SIG-M5 treated with dmso at 0.1 percent for 504 hours (cell line): ENCODE measurements around the gene ASIC1.
A peak's percentile ranks its signal among the peaks of the same experiment; 100 is the strongest.
"Not testable (repeated sequence)": the region's sequence is repeated elsewhere in the genome, so short reads cannot be mapped to it uniquely, and the experiment has no call there.

Experiments used
- DNase-seq: peaks from one replicate; lab custom pipeline; 2025; ENCODE audit not compliant: unreplicated experiment; lab: John Stamatoyannopoulos, UW

The ASIC1 gene

DNA sequence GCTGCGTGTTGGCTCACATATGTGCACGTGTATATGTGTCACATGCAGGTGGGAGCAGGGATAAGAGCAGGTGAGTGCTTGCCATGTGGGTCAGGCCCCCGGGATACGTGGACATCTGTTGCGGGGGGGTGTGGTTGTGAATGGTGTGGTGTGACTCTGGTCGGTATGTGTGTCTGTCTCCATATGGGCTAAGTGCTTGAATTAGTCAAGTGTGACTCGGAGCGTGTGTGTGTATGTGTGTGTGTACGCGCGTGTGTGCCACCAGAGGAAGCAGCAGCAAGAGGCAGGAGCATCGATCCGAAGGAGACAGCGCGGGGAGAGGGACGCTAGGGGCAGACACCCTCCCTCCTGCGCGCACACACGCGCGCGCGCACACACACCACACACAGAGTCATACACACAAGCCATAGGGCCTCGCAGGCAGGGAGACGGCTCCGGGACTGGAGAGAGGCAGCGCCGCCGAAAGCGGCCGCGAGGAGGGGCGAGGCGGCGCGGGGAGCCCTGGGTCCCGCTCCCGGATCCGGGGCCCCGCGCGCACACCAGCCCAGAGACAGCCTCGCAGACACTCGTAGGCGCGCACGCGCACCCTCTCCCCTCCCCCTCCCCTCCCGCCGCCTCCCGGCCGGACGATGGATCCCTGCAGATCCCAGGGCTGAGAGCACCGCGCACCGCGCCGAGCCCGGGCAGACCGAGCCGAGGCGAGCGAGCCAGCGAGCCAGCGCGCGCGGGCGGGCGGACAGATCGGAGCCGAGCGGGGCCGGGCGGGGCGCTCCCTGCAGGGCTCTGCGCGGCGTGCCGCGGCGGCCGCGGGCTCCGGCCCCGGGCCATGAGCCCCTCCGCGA is at the start of gene ASIC1:
TSS of gene ASIC1 (plus strand) at position 597 of the 842 bp plus-strand sequence. CDS start 1,171 bp downstream, outside the sequence.
- DNase-seq = peak; percentile 54

DNA sequence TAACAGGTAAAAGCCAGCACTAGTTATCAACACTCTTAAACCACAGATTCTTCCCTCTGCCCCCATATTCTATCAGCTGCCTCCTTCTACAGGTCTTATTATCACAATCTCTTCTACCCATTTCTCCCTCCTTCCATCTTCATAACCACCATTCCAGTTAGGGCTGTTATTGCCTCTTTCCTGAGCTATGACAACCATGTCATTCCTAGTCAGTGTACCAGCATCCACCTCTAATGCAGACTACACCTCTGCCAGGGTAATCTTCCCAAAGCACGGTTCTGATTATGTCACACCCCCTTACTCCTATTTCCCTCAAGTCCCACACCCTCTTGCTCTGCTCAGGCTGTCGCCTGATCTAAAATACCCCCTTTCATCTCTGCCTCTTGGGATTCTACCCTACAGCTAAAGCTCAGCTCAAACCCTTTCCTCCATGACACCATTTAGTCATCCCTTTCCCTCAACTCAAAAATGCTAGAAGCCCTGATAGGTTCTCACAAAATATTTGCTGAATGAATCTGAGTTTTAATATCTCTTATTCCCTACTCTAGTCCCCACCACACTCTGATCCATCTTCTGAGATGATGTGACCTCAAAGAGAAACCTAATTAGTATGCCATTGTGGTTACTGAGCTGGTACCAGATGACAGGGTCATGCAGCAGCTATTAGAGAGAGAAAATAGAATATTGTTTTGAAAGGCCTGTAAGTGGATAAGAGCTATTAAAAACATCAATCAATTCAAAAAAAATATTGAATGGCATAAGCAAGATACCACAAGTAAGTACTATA is 43.8 kb upstream of the ASIC1 start:
- DNase-seq = no peak

DNA sequence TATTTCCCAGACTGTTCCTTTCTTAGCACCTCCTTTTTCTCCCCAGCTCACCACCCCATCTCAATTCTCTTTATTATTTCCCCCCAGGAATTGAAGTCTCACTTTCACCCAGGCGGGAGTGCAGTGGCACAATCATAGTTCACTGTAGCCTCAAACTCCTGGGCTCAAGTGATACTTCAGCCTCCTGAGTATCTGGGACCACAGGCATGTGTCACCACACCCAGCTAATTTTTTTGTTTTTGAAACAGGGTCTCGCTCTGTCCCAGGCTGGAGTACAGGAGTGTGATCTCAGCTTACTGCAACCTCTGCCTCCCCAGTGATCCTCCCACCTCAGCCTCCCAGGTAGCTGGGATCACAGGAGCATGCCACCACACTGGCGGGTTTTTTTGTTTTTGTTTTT is 43.1 kb upstream of the ASIC1 start:
- no peak for DNase-seq

DNA sequence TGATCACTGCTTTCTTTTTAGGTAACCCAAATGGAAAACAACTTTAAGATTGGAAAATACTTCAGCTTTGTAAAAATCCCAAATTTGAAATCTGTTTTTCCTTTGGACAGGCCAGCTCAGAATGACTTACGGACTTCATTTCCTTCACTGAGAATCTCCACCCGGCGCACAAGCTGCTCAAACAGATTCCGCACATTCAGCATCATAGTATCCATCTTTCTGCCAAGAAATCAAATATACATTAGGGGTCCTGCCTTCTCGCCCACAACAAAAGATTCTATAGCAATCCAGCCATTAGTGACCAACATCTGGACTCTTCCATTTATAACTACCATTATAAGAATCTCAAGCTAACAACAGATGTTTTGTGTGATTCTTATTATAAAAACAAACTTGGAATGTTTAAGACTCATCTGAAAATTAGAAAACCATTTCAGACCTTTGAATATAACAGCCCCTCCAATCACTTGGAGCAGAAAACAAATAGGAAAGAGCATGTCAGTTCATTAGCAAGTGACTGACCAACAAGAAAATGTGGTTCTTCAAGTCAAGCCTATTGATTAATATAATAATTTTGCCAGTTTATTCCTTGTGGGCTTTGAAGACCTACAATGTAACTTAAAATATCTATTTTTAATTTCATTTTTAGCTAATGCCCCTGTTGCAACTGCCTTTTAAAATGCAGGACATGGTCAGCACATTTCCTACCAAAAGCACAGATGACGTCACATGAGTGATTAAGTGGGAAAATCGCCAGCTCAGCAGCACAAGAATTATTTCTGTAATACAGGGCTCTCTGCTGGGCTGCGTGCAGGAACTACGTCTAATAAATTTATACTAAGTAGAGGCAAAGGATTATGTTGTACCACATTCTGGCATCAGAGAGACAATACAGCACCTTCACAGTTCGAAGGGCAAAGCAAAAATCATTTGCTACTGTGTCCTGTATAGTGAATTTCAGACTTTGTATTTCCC is 40.6 kb upstream of the ASIC1 start:
- no peak for DNase-seq

DNA sequence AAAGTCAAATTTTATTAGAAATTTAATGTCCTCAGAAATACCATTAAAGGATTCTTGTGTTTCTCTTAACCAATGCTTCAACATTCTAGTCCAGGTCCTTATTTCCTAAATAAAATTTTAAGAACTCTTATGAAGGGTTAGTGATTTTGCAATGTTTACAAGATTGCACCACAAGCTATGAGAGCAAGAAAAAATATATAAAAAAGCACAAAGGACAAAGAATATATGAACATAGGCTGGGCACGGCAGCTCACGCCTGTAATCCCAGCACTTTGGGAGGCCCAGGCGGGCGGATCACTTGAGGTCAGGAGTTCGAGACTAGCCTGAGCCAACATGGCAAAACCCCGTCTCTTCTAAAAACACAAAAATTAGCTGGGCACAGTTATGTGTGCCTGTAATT is 39.8 kb upstream of the ASIC1 start:
- DNase-seq = peak; percentile 44

DNA sequence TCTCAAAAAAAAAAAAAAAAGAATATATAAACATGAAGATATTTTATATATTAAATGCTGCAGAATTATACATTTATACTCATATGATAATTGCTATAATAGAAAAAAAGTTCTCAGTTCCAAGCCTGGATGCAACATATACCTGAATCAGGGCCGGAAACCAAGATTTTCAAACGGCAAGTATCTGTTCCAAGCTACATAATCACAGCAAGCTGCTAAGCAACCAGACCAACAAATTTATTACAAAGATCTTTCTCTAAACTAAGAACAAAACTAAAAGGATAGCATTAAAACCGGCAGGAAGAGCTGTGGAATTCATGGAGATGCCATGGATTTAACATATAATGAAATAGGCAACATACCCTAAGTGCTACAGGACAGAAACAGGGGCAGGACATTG is 39.2 kb upstream of the ASIC1 start:
- DNase-seq = no peak

DNA sequence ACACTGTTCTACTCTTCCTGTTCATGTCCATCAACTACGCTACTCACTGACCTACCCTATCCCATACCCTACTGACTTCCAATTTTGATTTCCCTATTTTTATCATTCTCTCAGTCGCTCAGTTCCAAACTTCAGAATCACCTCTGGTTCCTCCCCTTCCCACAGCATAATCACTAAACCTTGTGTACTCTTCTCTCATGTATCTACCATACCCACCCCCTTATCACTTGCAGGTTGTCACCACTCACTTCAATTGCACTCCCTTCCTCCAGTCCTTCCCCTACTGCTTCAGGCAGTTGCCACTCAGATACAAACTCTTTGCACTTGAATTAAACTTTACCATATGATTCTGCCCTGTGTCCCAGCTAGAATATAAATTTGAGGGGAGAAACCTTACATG is 38.4 kb upstream of the ASIC1 start:
- no peak for DNase-seq

DNA sequence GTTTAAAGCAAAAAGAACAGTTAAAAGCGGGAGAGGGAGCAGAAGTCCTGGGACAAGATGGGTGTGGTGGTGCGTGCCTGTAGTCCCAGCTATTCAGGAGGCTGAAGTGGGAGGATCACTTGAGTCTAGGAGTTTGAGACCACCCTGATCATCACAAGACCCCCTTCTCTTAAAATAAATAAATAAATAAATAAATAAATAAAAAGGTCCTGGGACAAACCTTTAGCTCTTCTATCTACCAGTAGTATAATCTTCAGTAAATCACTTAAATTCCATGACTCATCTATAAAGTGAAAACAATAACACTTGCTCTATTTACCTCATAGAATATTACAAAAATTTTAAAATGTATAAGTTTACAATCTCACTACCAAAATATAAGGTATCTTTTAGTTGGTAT is 37.9 kb upstream of the ASIC1 start:
- no peak for DNase-seq

DNA sequence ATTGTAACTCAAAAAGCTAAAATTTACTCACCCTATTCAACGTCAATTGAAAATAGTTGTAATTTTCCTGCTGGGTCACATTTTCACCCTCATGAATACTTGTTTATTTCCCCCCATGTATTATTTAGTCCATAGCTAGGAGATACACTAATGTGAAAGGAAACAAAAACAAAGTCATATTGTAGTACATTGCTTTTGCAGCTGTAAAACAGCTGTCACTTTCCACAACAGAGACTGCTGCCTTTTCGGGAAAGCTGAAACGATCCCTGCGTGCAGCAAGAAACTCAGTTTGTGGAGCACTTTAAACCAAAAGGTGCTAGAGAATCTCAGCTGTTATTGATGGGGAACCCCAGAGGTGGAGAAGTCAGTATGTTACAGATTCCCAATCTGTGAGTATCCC is 36.4 kb upstream of the ASIC1 start:
- DNase-seq = no peak

DNA sequence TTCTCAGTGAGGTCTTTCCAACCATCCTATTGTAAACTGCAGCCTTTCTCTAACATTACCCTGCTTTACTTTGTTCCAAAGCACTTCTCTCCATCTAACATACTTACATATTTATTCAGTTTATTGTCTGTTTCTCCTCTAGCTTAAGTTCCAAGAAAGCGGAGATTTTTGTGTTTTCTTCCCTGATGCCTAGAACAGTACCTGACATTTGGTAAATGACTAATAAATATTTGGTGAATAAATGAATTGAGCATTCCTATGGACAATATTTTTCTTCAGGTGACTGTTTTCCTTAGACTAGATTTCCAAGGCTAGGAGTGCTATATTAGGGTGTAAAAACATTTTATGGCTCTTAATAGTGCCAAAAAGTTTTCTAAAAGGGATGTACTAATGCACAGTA is 34.5 kb upstream of the ASIC1 start:
- DNase-seq = no peak

DNA sequence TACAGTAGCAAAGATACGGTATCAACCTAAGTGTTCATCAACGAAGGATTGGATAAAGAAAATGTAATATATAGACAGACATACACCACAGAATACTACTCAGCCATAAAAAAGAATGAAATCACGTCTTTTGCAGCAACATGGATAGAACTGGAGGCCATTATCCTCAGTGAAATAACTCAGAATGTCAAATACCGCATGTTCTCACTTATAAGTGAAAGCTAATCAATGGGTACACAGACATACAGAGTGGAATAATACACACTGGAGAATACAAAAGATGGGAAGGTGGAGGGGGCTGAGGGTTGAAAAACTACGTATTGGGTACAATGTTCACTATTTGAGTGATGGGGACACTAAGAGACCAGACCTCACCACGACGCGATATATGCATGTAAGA is 33.2 kb upstream of the ASIC1 start:
- no peak for DNase-seq

DNA sequence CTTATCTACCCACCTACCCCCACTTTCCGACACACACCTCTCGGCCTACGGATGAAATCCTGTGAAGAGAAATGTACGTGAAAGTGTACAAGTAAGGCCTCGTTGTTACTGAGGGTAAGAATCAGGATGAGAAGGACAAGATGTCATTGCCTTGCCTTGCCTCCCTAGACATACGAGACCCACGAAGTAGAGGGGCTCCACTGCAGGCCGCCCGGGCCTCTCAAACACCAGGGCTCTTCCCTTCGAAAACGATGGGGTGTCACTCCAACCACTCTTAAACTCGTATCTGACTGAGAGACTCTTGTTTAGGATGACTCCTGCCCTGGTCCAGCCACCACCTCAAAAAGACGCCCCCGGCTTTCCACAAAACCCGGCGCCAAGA is 32.6 kb upstream of the ASIC1 start:
- no peak for DNase-seq

DNA sequence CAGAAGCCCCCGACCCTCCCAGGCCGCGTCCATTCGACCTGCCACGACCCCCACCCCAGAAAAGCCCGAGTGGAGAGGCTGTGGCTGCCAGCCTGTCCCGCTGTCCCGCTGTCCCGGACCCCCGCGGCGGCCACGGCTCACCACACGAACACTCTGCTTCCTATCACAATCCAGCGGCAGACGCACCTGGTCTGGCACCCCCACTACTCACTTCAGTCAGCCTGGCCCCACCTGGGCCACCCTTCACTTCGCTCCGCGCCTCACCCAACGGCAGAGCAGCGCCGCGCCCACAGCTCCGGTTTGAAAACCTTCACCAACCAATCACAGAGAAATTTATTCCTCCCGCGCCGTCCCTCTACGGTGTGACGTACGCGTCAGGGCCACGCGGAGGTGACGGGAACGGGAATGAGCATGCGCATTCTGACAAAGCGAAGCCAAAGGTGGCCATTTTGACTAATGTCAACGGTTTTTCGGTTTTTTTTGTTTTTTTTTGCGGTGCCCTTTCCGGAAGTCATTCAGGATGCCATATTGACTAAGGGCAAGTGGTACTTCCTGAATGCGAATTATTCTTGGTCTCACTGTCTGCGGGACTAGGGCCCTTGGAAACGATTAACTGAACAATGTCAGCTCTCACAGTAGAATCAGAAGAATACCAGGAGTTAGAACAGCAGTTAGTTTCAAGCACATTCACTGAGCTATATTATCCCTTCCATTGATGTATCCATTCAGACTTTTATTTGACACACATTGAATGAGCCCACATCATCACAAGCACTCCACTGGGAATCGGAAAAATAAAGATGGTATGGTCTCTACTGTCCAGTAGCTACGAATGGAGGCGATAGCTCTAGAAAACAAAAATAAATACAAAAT is 32.0 kb upstream of the ASIC1 start, which contains the start of gene RACGAP1:
TSS of gene RACGAP1 (minus strand) at position 308 of the 873 bp plus-strand sequence. CDS start 8,779 bp downstream, outside the sequence.
- DNase-seq = peak; percentile 98

DNA sequence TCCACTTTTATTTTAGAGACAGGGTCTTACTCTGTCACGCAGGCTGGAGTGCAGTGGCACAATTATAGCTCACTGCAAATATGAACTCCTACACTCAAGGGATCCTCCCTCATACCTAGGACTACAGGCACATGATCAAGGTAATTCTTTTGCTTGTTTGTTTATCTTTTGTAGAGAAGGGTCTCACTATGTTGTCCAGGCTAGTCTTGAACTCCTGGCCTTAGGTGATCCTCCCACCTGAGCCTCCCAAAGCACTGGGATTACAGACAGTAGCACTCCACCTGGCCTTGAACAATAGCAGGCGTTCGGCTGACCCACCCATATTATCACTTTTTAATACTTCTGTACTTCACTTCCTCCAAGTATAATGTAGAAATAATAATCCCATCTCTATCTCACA is 30.7 kb upstream of the ASIC1 start:
- DNase-seq = no peak

DNA sequence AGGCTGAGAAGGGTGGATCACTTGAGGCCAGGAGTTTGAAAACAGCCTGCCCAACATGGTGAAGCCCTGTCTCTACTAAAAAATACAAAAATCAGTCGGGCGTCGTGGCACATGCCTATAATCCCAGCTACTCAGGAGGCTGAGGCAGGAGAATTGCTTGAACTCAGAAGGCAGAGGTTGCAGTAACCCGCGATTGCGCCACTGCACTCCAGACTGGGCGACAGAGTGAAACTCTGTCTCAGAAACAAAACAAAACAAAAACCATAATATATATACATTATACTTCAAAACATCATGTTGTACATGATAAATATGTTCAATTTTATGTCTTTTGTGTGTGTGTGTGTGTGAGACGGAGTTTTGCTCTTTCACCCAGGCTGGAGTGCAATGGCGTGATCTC is 26.9 kb upstream of the ASIC1 start:
- DNase-seq = not testable (repeated sequence)

DNA sequence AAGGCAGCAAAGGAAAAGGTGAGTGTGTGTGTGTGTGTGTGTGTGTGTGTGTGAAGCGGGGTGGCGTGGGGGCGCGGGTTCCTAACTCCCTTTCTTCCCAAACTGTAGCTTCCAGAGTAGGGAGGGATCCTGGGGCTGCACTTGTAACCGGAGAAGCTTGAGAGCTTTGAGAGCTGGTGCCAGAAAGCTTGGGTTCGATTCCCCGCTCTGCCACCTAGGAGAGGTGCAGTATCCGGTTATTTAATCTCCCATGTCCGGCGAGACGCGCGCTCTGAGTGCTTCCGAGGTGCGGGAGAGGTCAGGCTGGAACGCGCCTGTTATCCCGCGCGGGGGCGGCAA is 24.9 kb upstream of the ASIC1 start:
- no peak for DNase-seq

DNA sequence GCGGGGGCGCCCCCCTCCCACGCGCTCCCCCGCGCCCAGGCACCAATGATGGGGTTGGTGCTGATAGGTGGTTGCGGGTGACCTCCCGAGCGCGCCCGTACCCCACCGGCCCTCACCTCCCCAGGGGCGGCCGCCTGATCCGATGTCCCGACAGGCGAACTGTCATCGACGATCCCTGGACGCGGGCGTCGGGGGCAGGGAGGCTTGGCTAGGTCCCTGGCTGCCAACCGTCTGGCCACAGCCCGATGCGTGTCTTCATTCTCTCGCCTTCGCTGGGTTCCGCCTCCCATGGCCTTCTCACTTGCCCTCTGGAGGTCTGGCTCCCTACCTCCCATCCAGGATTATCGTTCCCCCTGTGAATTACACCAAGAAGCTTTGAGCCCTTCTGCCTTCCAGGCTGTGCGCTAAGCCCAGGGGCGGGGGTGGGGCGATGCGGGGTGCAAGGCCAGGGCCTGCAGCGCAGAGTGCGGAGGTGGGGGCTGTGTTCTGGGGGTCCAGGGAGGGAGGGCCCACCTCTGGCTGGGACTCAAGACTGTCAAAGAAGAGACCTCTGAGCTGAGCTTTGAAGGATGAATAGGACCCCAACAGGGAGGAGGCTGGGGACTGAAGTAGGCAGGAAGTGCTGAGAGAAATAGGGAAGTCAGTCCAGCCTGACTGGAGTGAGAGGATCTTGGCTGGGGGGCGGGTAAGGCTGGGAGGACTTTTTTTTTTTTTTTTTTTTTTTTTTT is 24.4 kb upstream of the ASIC1 start:
- DNase-seq = peak; percentile 89

DNA sequence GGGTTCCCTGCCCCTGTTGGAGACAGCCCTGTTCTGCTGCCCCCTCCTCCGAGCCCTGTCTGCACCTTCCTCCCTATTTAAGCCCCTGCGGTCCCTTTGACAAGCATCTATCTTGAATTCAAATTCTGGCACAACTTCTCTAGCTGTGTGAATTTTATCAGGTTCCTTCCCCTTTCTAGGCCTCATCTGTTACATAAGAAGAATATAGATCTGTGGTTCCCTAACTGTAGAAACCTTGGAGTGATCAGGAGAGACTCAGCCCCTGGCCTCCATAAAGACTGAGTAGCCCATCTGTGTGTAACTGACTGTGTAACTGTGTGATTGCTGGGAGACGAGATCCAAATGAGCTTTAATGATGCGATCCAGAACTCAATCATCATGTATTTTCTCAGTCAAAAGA is 19.1 kb upstream of the ASIC1 start:
- DNase-seq = peak; percentile 66

DNA sequence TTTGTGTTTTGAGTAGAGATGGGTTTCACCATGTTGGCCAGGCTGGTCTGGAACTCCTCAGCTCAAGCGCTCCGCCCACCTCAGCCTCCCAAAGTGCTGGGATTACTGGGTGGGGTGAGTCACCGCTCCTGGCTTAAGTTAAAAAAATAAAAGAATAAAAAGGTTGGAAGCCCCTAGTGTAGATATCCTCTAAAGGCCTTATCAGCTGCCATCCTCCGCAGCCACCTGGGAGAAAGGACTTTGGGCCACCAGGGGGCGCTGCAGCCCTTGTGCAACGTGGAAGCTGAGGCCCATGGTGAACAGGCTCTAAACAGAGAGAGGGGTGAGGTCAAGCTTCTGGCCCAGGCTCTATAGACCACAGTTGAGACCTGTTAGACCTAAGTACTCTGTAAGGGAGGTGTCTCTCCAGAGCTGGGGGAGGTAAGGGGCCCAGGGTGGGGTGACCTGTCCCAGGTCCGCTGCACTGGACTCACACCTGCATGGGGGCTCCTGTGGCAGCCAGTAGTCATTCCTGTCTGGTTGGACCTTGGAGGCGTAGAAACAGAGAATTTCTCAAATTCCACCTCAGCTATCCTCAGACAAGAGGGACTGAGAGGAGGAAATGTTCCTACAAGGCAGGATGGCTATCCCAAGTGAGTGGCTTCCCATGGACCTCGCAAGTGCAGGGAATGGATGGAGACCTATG is 18.1 kb upstream of the ASIC1 start:
- DNase-seq = peak; percentile 79
